Fibroblast of pulmonary artery (primary cell): ENCODE results near the gene MLLT3.

ENCODE experiments used
- DNase-seq: peaks from one replicate; pipeline ENCODE4 v3.0.0-alpha.2; 2010; ENCODE audit warnings: low read depth
- H3K4me3 ChIP-seq: replicated peaks from 2 replicates; pipeline ENCODE4 v1.5.1; 2011; ENCODE audit warnings: low read depth, mild to moderate bottlenecking, control low read depth, low read length, moderate library complexity
- CTCF ChIP-seq: IDR thresholded peaks from 2 replicates; pipeline ENCODE4 v1.5.1; 2011; ENCODE audit warnings: mild to moderate bottlenecking, control low read depth, low read length, inconsistent platforms; ENCODE audit errors: missing control alignments

Gene MLLT3

GRCh38 chr9:20610591-20610990 is 11.7 kb downstream of the MLLT3 start:
- DNase-seq, result no peak
- TF ChIP-seq CTCF, result no peak
- no peak overlapping the region for H3K4me3 ChIP-seq

- no peak overlapping the region for H3K4me3 ChIP-seq
- TF ChIP-seq CTCF, result no peak
- no peak for DNase-seq
Observed at GRCh38 chr9:20608582-20608981, 13.7 kb downstream of the MLLT3 start.

- H3K4me3 ChIP-seq, result no peak overlapping the region
- TF ChIP-seq CTCF, result no peak
Observed at GRCh38 chr9:20606652-20607051, 15.6 kb downstream of the MLLT3 start.

GRCh38 chr9:20604562-20604961 is 17.7 kb downstream of the MLLT3 start:
- no peak for TF ChIP-seq CTCF
- DNase-seq, result peak; percentile 51
- peak overlapping the region; percentile 42 for H3K4me3 ChIP-seq

More at GRCh38 chr9:20606652-20607051, 15.6 kb downstream of the MLLT3 start:
- no peak for DNase-seq

- TF ChIP-seq CTCF, result no peak
- no peak overlapping the region for H3K4me3 ChIP-seq
- no peak for DNase-seq
Observed at GRCh38 chr9:20603524-20604268, 18.6 kb downstream of the MLLT3 start.

- DNase-seq, result no peak
- TF ChIP-seq CTCF, result no peak
Observed at GRCh38 chr9:20601292-20601691, 21.0 kb downstream of the MLLT3 start.

GRCh38 chr9:20599195-20599594 is 23.1 kb downstream of the MLLT3 start:
- no peak for TF ChIP-seq CTCF
- peak; percentile 20 for DNase-seq
- no peak overlapping the region for H3K4me3 ChIP-seq

More at GRCh38 chr9:20601292-20601691, 21.0 kb downstream of the MLLT3 start:
- no peak overlapping the region for H3K4me3 ChIP-seq
